ENCODE data around the gene CTAGE9. TPM values are rescaled to one million over a fixed set of nuclear protein-coding genes. Genes with fewer than 3 reads are reported as not detected.

The CTAGE9 gene
- total RNA-seq, 2 donors from 2014 or later: not detected

GRCh38 chr6:131696956-131697355 is 13.9 kb downstream of the CTAGE9 start:
- intact Hi-C loops (cut with DNase I): loop anchor here (10.0 kb wide), 1 partner anchor 108 kb away; the partner anchor contains the start of gene ENPP1
- no peaks in the 10 kb centered on the region for H3K36me3 ChIP-seq
- no peak overlapping the region for H3K4me3 ChIP-seq
- H3K27ac ChIP-seq: no peak overlapping the region
- no peaks in the 10 kb centered on the region for H3K9me3 ChIP-seq
- DNase-seq: no peak
- no peak for TF ChIP-seq CTCF (IDR thresholded peaks at IDR 0.05)
- no peak overlapping the region for H3K9ac ChIP-seq (ENCODE audit: low read depth in 2 of 2, low read length in 2 of 2)
- H3K4me1 ChIP-seq: no peaks in the 10 kb centered on the region
- H3K27me3 ChIP-seq: no peaks in the 10 kb centered on the region

- no peaks in the 10 kb centered on the region for H3K36me3 ChIP-seq
- DNase-seq: peak; percentile 49
- H3K4me1 ChIP-seq: no peaks in the 10 kb centered on the region
- TF ChIP-seq CTCF (IDR thresholded peaks at IDR 0.05): peak; percentile 66
- H3K9ac ChIP-seq (ENCODE audit: low read depth in 2 of 2, low read length in 2 of 2): no peak overlapping the region
- H3K4me3 ChIP-seq: no peak overlapping the region
- no peak overlapping the region for H3K27ac ChIP-seq
- H3K27me3 ChIP-seq: no peaks in the 10 kb centered on the region
- intact Hi-C loops (cut with DNase I): loop anchor here (10.0 kb wide), 1 partner anchor 110 kb away; the partner anchor contains the start of gene ENPP1
- no peaks in the 10 kb centered on the region for H3K9me3 ChIP-seq
These were observed 15.9 kb downstream of the CTAGE9 start for GRCh38 chr6:131694832-131695426.

GRCh38 chr6:131693384-131693783 is 17.4 kb downstream of the CTAGE9 start:
- Histone ChIP-seq H3K4me1 (no peaks in the 10 kb centered on the region), H3K9me3 (no peaks in the 10 kb centered on the region), H3K36me3 (no peaks in the 10 kb centered on the region), H3K27me3 (no peaks in the 10 kb centered on the region), H3K9ac (ENCODE audit: low read depth in 2 of 2, low read length in 2 of 2) (no peak overlapping the region), H3K4me3 (no peak overlapping the region), H3K27ac (no peak overlapping the region)
- DNase-seq: no peak
- no peak for TF ChIP-seq CTCF (IDR thresholded peaks at IDR 0.05)
- intact Hi-C loops (cut with DNase I): loop anchor here (10.0 kb wide), 1 partner anchor 111 kb away; the partner anchor contains the start of gene ENPP1

- no peaks in the 10 kb centered on the region for H3K36me3 ChIP-seq
- H3K4me3 ChIP-seq: no peak overlapping the region
- H3K9me3 ChIP-seq: no peaks in the 10 kb centered on the region
- no peaks in the 10 kb centered on the region for H3K4me1 ChIP-seq
- H3K27ac ChIP-seq: no peak overlapping the region
- intact Hi-C loops (cut with DNase I): loop anchor here (10.0 kb wide), 1 partner anchor 112 kb away; the partner anchor contains the start of gene ENPP1
- no peak overlapping the region for H3K9ac ChIP-seq (ENCODE audit: low read depth in 2 of 2, low read length in 2 of 2)
- DNase-seq: no peak
- no peaks in the 10 kb centered on the region for H3K27me3 ChIP-seq
- no peak for TF ChIP-seq CTCF (IDR thresholded peaks at IDR 0.05)
These were observed 18.2 kb downstream of the CTAGE9 start for GRCh38 chr6:131692589-131692988.

- Histone ChIP-seq H3K9me3 (no peaks in the 10 kb centered on the region), H3K9ac (ENCODE audit: low read depth in 2 of 2, low read length in 2 of 2) (no peak overlapping the region), H3K36me3 (no peaks in the 10 kb centered on the region), H3K4me3 (no peak overlapping the region), H3K27ac (no peak overlapping the region), H3K4me1 (no peaks in the 10 kb centered on the region), H3K27me3 (no peaks in the 10 kb centered on the region)
- no peak for DNase-seq
- intact Hi-C loops (cut with DNase I): loop anchor here (10.0 kb wide), 1 partner anchor 113 kb away; the partner anchor contains the start of gene ENPP1
- no peak for TF ChIP-seq CTCF (IDR thresholded peaks at IDR 0.05)
These were observed 18.8 kb downstream of the CTAGE9 start for GRCh38 chr6:131692031-131692430.
